ENCODE data around the gene ACOXL.

- TF ChIP-seq POLR2A (IDR thresholded peaks at IDR 0.05; ENCODE audit: low read depth, low read length) (no peak), SPI1 (IDR thresholded peaks at IDR 0.05; ENCODE audit: low read depth, low read length) (no peak), TAF1 (IDR thresholded peaks at IDR 0.05; ENCODE audit: low read depth, low read length) (no peak)
Measured at GRCh38 chr2:111005307-111005706, 272.9 kb downstream of the ACOXL start.
